Panc1 (cell line): Measurements from ENCODE around the gene TTC34. TPM values are rescaled to one million over a fixed set of nuclear protein-coding genes. Genes with fewer than 3 reads are reported as not detected.

Experiments
- ATAC-seq: fragments of 200-7000 bp; cut with Tn5 transposase; 2 replicates; pipeline ENCODE4 v1.9.1; 2020; ENCODE audit warnings: mild to moderate bottlenecking, moderate library complexity
- BruUV-seq: library from RNA; stranded (reverse); fragments of 400-500 nt; replicated peaks from 2 replicates; lab custom pipeline; 2021; lab: Mats Ljungman, UMichigan
- CTCF ChIA-PET: fragments of 300-600 bp; sonication (Branson Sonifier 250); formaldehyde crosslinking; loops from one replicate; lab custom pipeline; 2022; ENCODE audit warnings: antibody characterized with exemption; lab: Charles Lee
- POLR2A ChIA-PET: fragments of 300-600 bp; sonication (Branson Sonifier 250); formaldehyde crosslinking; loops from one replicate; lab custom pipeline; 2022; ENCODE audit warnings: antibody characterized with exemption; lab: Charles Lee
- DNase-seq: peaks from one replicate; pipeline ENCODE4 v3.0.0-alpha.2; 2010; ENCODE audit warnings: low read depth, low spot score
- H3K27ac ChIP-seq: 2 replicates; pipeline ENCODE4 v1.5.1; 2011; ENCODE audit warnings: mild to moderate bottlenecking, low read length, inconsistent platforms
- H3K27me3 ChIP-seq: fragments of 200-500 bp; sonication (Bioruptor generic); 2 replicates; pipeline ENCODE4 v1.6.0; 2014; ENCODE audit warnings: low read length, inconsistent platforms; ENCODE audit not compliant: control insufficient read depth, insufficient read depth
- H3K36me3 ChIP-seq: fragments of 200-500 bp; sonication (Bioruptor generic); 2 replicates; pipeline ENCODE4 v1.5.1; 2014; ENCODE audit warnings: inconsistent platforms, mild to moderate bottlenecking, low read length, moderate library complexity; ENCODE audit not compliant: control insufficient read depth, insufficient read depth
- H3K4me1 ChIP-seq: 2 replicates; pipeline ENCODE4 v1.5.1; 2011; ENCODE audit warnings: inconsistent platforms, mild to moderate bottlenecking, low read length, moderate library complexity; ENCODE audit not compliant: control insufficient read depth, insufficient read depth
- H3K4me3 ChIP-seq, 2 experiments: 2 replicates each; pipeline ENCODE4 v1.5.1; 2011 to 2012; ENCODE audit warnings: low read depth in 2 of 2, low read length in 2 of 2, mild to moderate bottlenecking in 2 of 2, inconsistent platforms in 1 of 2, moderate library complexity in 1 of 2
- H3K9me3 ChIP-seq: fragments of 200-500 bp; sonication (Bioruptor generic); 2 replicates; pipeline ENCODE4 v1.5.1; 2014; ENCODE audit warnings: low read depth, mild to moderate bottlenecking, inconsistent platforms, low read length, moderate library complexity; ENCODE audit not compliant: control insufficient read depth, insufficient read depth
- POLR2AphosphoS5 ChIP-seq: IDR thresholded peaks from 2 replicates; pipeline ENCODE4 v1.6.1; 2012; ENCODE audit warnings: mild to moderate bottlenecking, low read depth, low read length, moderate library complexity
- SIN3A ChIP-seq: IDR thresholded peaks from 2 replicates; pipeline ENCODE4 v1.6.1; 2012; ENCODE audit warnings: low read depth, mild to moderate bottlenecking, low read length, moderate library complexity, borderline replicate concordance; ENCODE audit not compliant: insufficient read depth
- TCF7L2 ChIP-seq: IDR thresholded peaks from 2 replicates; pipeline ENCODE4 v1.6.1; 2011; ENCODE audit warnings: mild to moderate bottlenecking, low read depth, low read length, inconsistent platforms
- in situ Hi-C: cut with HindIII; loops from 2 replicates; pipeline ENCODE4 v1.10.0; 2016; ENCODE audit warnings: low sequenced_read_pairs, low pct_unique_long_range_greater_than_20kb
- intact Hi-C: fragments of 100-400 bp; cut with micrococcal nuclease; formaldehyde crosslinking; loops from one replicate; pipeline ENCODE4 v1.10.0; 2022; ENCODE audit not compliant: unreplicated experiment
- total RNA-seq: library from RNA; stranded (reverse); gene quantifications from one replicate; pipeline ENCODE4 v1.2.1, GENCODE V29; 2021; ENCODE audit not compliant: unreplicated experiment
- TF ChIP-seq, protein P1 (sequence below): fragments of 450-650 bp; IDR thresholded peaks from 2 replicates; pipeline ENCODE4 v1.5.1; 2017; ENCODE audit warnings: mild to moderate bottlenecking
- TF ChIP-seq, protein P2 (sequence below), 2 experiments: IDR thresholded peaks; 2 replicates each; pipeline ENCODE4 v1.6.1; 2011 to 2012; ENCODE audit warnings: low read depth in 2 of 2, control low read depth in 1 of 2, low read length in 1 of 2, mild to moderate bottlenecking in 1 of 2, moderate library complexity in 1 of 2; ENCODE audit not compliant: insufficient read depth in 1 of 2

TTC34 gene
- total RNA-seq, 1 experiment from 2014 or later, result 1.5 TPM

DNA sequence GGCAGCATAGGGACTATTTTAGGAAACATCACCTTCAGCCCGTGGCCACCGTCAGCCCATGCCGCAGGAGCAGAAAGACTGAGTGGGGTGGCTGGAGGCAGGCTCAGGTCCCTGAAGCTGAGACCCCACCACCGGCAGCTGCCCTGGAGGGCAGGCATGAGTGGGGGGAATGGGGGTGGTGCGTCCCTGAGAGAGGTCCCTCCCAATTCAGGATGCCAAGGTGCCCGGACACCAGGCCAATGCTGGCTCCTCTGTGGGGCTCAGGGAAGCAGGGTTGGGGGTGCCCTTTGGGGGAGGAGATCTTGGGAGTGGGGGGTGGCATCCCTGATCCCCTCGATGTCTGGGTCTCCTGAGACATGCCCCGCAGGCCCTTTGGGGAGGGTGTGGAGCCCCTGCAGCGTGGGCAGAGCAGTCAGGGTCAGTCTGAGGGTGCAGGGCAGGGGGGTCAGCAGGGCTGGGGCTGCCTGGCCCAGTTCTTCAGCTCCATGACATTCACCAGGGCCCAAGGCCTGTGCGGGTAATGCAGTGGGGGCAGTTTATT lies 998 bp upstream of the TTC34 start:
- in situ Hi-C loops, result no loop called here
- BruUV-seq, result no TSS peak
- CTCF ChIA-PET, result interaction anchor here (0.6 to 0.7 kb wide), 2 partner anchors 28 to 664 kb away, joined by 4 to 5 read pairs; no protein-coding TSS in a partner anchor

DNA sequence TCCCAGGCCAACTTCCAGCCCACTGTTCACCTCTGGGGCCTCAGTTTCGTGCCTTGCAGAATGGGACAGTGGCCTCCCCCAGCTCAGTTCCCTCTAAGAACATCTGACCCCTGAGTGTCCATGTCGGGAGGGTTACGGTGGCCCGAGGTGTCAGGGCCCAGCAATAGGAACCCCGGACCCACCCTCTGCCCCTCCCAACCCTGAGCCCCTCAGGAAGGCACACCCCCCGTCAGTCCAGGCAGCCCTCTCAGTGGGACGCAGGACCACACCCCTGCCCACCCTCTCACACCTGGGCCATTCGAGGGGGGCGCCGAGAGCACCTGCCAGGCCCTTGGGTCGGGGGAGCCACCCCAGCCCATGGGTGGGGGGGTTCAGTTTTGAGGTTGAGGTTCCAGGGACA lies 447 bp downstream of the TTC34 start:
- ATAC-seq (no peak), DNase-seq (no peak)
- POLR2A ChIA-PET, result no interaction called here
- TF ChIP-seq SIN3A (no peak), POLR2AphosphoS5 (no peak), TCF7L2 (no peak)
- TF ChIP-seq, protein P1, sequence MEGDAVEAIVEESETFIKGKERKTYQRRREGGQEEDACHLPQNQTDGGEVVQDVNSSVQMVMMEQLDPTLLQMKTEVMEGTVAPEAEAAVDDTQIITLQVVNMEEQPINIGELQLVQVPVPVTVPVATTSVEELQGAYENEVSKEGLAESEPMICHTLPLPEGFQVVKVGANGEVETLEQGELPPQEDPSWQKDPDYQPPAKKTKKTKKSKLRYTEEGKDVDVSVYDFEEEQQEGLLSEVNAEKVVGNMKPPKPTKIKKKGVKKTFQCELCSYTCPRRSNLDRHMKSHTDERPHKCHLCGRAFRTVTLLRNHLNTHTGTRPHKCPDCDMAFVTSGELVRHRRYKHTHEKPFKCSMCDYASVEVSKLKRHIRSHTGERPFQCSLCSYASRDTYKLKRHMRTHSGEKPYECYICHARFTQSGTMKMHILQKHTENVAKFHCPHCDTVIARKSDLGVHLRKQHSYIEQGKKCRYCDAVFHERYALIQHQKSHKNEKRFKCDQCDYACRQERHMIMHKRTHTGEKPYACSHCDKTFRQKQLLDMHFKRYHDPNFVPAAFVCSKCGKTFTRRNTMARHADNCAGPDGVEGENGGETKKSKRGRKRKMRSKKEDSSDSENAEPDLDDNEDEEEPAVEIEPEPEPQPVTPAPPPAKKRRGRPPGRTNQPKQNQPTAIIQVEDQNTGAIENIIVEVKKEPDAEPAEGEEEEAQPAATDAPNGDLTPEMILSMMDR, result no peak
- TF ChIP-seq, protein P2, sequence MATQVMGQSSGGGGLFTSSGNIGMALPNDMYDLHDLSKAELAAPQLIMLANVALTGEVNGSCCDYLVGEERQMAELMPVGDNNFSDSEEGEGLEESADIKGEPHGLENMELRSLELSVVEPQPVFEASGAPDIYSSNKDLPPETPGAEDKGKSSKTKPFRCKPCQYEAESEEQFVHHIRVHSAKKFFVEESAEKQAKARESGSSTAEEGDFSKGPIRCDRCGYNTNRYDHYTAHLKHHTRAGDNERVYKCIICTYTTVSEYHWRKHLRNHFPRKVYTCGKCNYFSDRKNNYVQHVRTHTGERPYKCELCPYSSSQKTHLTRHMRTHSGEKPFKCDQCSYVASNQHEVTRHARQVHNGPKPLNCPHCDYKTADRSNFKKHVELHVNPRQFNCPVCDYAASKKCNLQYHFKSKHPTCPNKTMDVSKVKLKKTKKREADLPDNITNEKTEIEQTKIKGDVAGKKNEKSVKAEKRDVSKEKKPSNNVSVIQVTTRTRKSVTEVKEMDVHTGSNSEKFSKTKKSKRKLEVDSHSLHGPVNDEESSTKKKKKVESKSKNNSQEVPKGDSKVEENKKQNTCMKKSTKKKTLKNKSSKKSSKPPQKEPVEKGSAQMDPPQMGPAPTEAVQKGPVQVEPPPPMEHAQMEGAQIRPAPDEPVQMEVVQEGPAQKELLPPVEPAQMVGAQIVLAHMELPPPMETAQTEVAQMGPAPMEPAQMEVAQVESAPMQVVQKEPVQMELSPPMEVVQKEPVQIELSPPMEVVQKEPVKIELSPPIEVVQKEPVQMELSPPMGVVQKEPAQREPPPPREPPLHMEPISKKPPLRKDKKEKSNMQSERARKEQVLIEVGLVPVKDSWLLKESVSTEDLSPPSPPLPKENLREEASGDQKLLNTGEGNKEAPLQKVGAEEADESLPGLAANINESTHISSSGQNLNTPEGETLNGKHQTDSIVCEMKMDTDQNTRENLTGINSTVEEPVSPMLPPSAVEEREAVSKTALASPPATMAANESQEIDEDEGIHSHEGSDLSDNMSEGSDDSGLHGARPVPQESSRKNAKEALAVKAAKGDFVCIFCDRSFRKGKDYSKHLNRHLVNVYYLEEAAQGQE (IDR thresholded peaks at IDR 0.05; ENCODE audit: insufficient read depth in 1 of 2, low read depth in 2 of 2, low read length in 1 of 2), result no peak
- CTCF ChIA-PET, result interaction anchor here (0.6 to 1.4 kb wide), 2 partner anchors 14 to 279 kb away, joined by 3 to 5 read pairs; no protein-coding TSS in a partner anchor
- in situ Hi-C loops (no loop called here), intact Hi-C loops (no loop called here)
- H3K4me3 ChIP-seq, result no peak overlapping the region
- no peaks in the 10 kb centered on the region for H3K9me3 ChIP-seq
- H3K4me1 ChIP-seq, result no peaks in the 10 kb centered on the region
- H3K36me3 ChIP-seq, result no peaks in the 10 kb centered on the region
- H3K27ac ChIP-seq, result no peak overlapping the region
- no peaks in the 10 kb centered on the region for H3K27me3 ChIP-seq
- BruUV-seq, result no TSS peak

More for the DNA sequence above, 998 bp upstream of the TTC34 start:
- Histone ChIP-seq H3K36me3 (no peaks in the 10 kb centered on the region), H3K27me3 (no peaks in the 10 kb centered on the region), H3K4me3 (no peak overlapping the region), H3K9me3 (no peaks in the 10 kb centered on the region), H3K4me1 (no peaks in the 10 kb centered on the region; the same call in 1 of the 2 replicates), H3K27ac (no peak overlapping the region)
- no peak for ATAC-seq
- intact Hi-C loops, result no loop called here
- no peak for DNase-seq
- POLR2A ChIA-PET, result no interaction called here
- TF ChIP-seq SIN3A, result no peak
- TF ChIP-seq POLR2AphosphoS5, result no peak
- TF ChIP-seq, protein P2 (IDR thresholded peaks at IDR 0.05; ENCODE audit: insufficient read depth in 1 of 2, low read depth in 2 of 2, low read length in 1 of 2), result no peak
- TF ChIP-seq, protein P1, result no peak
- no peak for TF ChIP-seq TCF7L2
